Measurements from ENCODE around the gene SLC37A2. TPM values are rescaled to one million over a fixed set of nuclear protein-coding genes. Genes with fewer than 3 reads are reported as not detected.
"Not testable (repeated sequence)": the region's sequence is repeated elsewhere in the genome, so short reads cannot be mapped to it uniquely, and the experiment has no call there.

The SLC37A2 gene
- total RNA-seq: 1 to 10 TPM in 3 of 4 donors, under 1 TPM in 1; 0.88 to 6.6 (median 2.6) TPM

- peak in 1 of 6 experiments; percentile 8 for TF ChIP-seq CTCF (IDR thresholded peaks at IDR 0.05)
- TF ChIP-seq POLR2A (IDR thresholded peaks at IDR 0.05): peak in 1 of 2 donors; percentile 20
- no peaks in the 10 kb centered on the region for H3K27me3 ChIP-seq
- DNase-seq: peak; percentile 72 to 86 (median 75)
- H3K27ac ChIP-seq: peak within 1 kb of the TSS; percentile 50 to 78 (median 62)
- H3K36me3 ChIP-seq: no peaks in the 10 kb centered on the region
- no peaks in the 10 kb centered on the region for H3K9me3 ChIP-seq
- peaks cover 0 to 8% (median 5%) of the 10 kb centered on the region in 4 donors for H3K4me1 ChIP-seq
- peak within 1 kb of the TSS; percentile 60 to 71 (median 67) for H3K4me3 ChIP-seq
Measured at GRCh38 chr11:125062931-125063428, at the start of gene SLC37A2. SLC37A2 (plus strand) TSS chr11:125063305; CDS start chr11:125063368, 63 bp downstream.

GRCh38 chr11:125016413-125016812 is 46.7 kb upstream of the SLC37A2 start:
- no peaks in the 10 kb centered on the region for H3K4me1 ChIP-seq
- no peaks in the 10 kb centered on the region for H3K36me3 ChIP-seq
- no peaks in the 10 kb centered on the region for H3K27me3 ChIP-seq
- TF ChIP-seq CTCF (IDR thresholded peaks at IDR 0.05) (no peak), POLR2A (IDR thresholded peaks at IDR 0.05) (no peak)
- no peaks in the 10 kb centered on the region for H3K9me3 ChIP-seq
- no peak overlapping the region for H3K27ac ChIP-seq
- DNase-seq: no peak
- H3K4me3 ChIP-seq: no peak overlapping the region

- Histone ChIP-seq H3K27me3 (no peaks in the 10 kb centered on the region), H3K27ac (no peak overlapping the region), H3K36me3 (no peaks in the 10 kb centered on the region), H3K4me1 (no peaks in the 10 kb centered on the region), H3K4me3 (no peak overlapping the region), H3K9me3 (no peaks in the 10 kb centered on the region)
- no peak for DNase-seq
- TF ChIP-seq CTCF (IDR thresholded peaks at IDR 0.05): no peak
- TF ChIP-seq POLR2A (IDR thresholded peaks at IDR 0.05): no peak
Measured at GRCh38 chr11:125020342-125020741, 42.8 kb upstream of the SLC37A2 start.

GRCh38 chr11:125022551-125022950 is 40.6 kb upstream of the SLC37A2 start:
- no peak for TF ChIP-seq CTCF (IDR thresholded peaks at IDR 0.05)
- no peak for TF ChIP-seq POLR2A (IDR thresholded peaks at IDR 0.05)

GRCh38 chr11:125025968-125026367 is 37.1 kb upstream of the SLC37A2 start:
- H3K4me1 ChIP-seq: no peaks in the 10 kb centered on the region
- H3K27me3 ChIP-seq: no peaks in the 10 kb centered on the region
- H3K27ac ChIP-seq: no peak overlapping the region
- H3K4me3 ChIP-seq: no peak overlapping the region
- TF ChIP-seq POLR2A (IDR thresholded peaks at IDR 0.05): no peak
- no peak for TF ChIP-seq CTCF (IDR thresholded peaks at IDR 0.05)
- no peak for DNase-seq
- H3K9me3 ChIP-seq: no peaks in the 10 kb centered on the region
- H3K36me3 ChIP-seq: no peaks in the 10 kb centered on the region

More at GRCh38 chr11:125022551-125022950, 40.6 kb upstream of the SLC37A2 start:
- H3K4me1 ChIP-seq: no peaks in the 10 kb centered on the region
- no peaks in the 10 kb centered on the region for H3K9me3 ChIP-seq
- H3K36me3 ChIP-seq: no peaks in the 10 kb centered on the region
- no peak overlapping the region for H3K4me3 ChIP-seq
- DNase-seq: no peak
- no peak overlapping the region for H3K27ac ChIP-seq
- H3K27me3 ChIP-seq: no peaks in the 10 kb centered on the region

- H3K36me3 ChIP-seq, H3K4me1 ChIP-seq, DNase-seq, H3K9me3 ChIP-seq, H3K27ac ChIP-seq, H3K4me3 ChIP-seq, H3K27me3 ChIP-seq: not testable (repeated sequence)
Measured at GRCh38 chr11:125029431-125029830, 33.7 kb upstream of the SLC37A2 start.
